ENCODE data around the gene ATP8B4. TPM values are rescaled to one million over a fixed set of nuclear protein-coding genes. Genes with fewer than 3 reads are reported as not detected.

ATP8B4 gene
- total and polyA plus RNA-seq, 5 donors = 3.0 to 11.7 (median 5.2) TPM

Other genes starting within 250 kb of the ATP8B4 start
- gene SLC27A2, start 63.0 kb upstream of the ATP8B4 start, total RNA-seq = under 1 TPM in 1 of 4 donors, not detected in 3; 0.11 TPM
- 0.14 TPM for gene SLC27A2, start 63.0 kb upstream of the ATP8B4 start, polyA plus RNA-seq
- under 1 TPM in 3 of 4 donors, not detected in 1; 0.12 to 0.62 (median 0.56) TPM for gene HDC, start 146.5 kb upstream of the ATP8B4 start, total RNA-seq
- gene HDC, start 146.5 kb upstream of the ATP8B4 start, polyA plus RNA-seq = not detected
- gene GABPB1, start 236.0 kb upstream of the ATP8B4 start, total RNA-seq = 10 to 100 TPM in 3 of 4 donors, 1 to 10 TPM in 1; 9.6 to 11.2 (median 10.6) TPM
- gene GABPB1, start 236.0 kb upstream of the ATP8B4 start, polyA plus RNA-seq = 5.2 TPM

Measured in right cardiac atrium (tissue), 5 donors.